Endothelial cell of umbilical vein (primary cell): ENCODE data around the gene SCUBE3. TPM values are rescaled to one million over a fixed set of nuclear protein-coding genes. Genes with fewer than 3 reads are reported as not detected.

Experiments used
- BruUV-seq: library from RNA; stranded (reverse); fragments of 400-500 nt; replicated peaks from 2 replicates; lab custom pipeline; 2021; lab: Mats Ljungman, UMichigan
- CTCF ChIA-PET: fragments of 300-600, 350-600 bp; sonication (Branson Sonifier 250); formaldehyde crosslinking; loops from one replicate; lab custom pipeline; 2021; ENCODE audit warnings: antibody characterized with exemption, inconsistent platforms; lab: Charles Lee
- POLR2A ChIA-PET: fragments of 300-600, 350-600 bp; sonication (Branson Sonifier 250); formaldehyde crosslinking; loops from one replicate; lab custom pipeline; 2021; ENCODE audit warnings: antibody characterized with exemption, inconsistent platforms; lab: Charles Lee
- DNase-seq: peaks from one replicate; pipeline ENCODE4 v3.0.0-alpha.2; 2011; ENCODE audit warnings: low read depth, low spot score
- FAIRE-seq: peaks from 2 replicates; lab custom pipeline; 2011; peaks lifted over from hg19 to GRCh38; lab: Jason Lieb, UNC
- H2AFZ ChIP-seq: 2 replicates; pipeline ENCODE4 v1.6.0; 2012; ENCODE audit warnings: low read depth, low read length, control low read depth, inconsistent platforms
- H3K27ac ChIP-seq: 2 replicates; pipeline ENCODE4 v1.5.1; 2011; ENCODE audit warnings: low read depth, mild to moderate bottlenecking, control low read depth, low read length, moderate library complexity; ENCODE audit not compliant: insufficient read depth
- H3K27me3 ChIP-seq, 2 experiments: 2 replicates each; pipeline versions ENCODE4 v1.6.0 to v1.6.1; 2011; ENCODE audit warnings: low read length in 2 of 2, mixed read lengths in 1 of 2; ENCODE audit not compliant: control insufficient read depth in 2 of 2, insufficient read depth in 2 of 2
- H3K36me3 ChIP-seq, 2 experiments: 2 replicates in 1 of 2; 3 replicates in 1 of 2; pipeline ENCODE4 v1.5.1; 2011; ENCODE audit warnings: low read length in 2 of 2, mild to moderate bottlenecking in 1 of 2, moderate library complexity in 1 of 2; ENCODE audit not compliant: control insufficient read depth in 2 of 2, insufficient read depth in 2 of 2; ENCODE audit errors: extremely low read depth in 1 of 2
- H3K4me1 ChIP-seq: 3 replicates; pipeline ENCODE4 v1.5.1; 2011; ENCODE audit warnings: mild to moderate bottlenecking, low read length; ENCODE audit not compliant: control insufficient read depth, insufficient read depth; ENCODE audit errors: extremely low read depth
- H3K4me2 ChIP-seq: 2 replicates; pipeline ENCODE4 v1.6.1; 2011; ENCODE audit warnings: low read length, control low read depth, mixed read lengths; ENCODE audit not compliant: insufficient read depth
- H3K4me3 ChIP-seq, 3 experiments: fragments of 200-600 bp in 1 of 3; sonication (generic), shearing (Covaris generic) in 1 of 3; replicated peaks in 1 of 3; 2 replicates each; pipeline ENCODE4 v1.5.1; 2011 to 2016; ENCODE audit warnings: control low read depth in 3 of 3, low read length in 3 of 3, mild to moderate bottlenecking in 2 of 3, inconsistent platforms in 1 of 3, low read depth in 1 of 3, moderate library complexity in 1 of 3; ENCODE audit not compliant: insufficient read depth in 1 of 3
- H3K79me2 ChIP-seq: 2 replicates; pipeline ENCODE4 v1.6.0; 2012; ENCODE audit warnings: low read length, inconsistent platforms; ENCODE audit not compliant: control insufficient read depth, insufficient read depth
- H3K9ac ChIP-seq: replicated peaks from 2 replicates; pipeline ENCODE3; 2011; ENCODE audit warnings: low read length, control low read depth; ENCODE audit not compliant: insufficient read depth; ENCODE audit errors: extremely low read depth
- H3K9me1 ChIP-seq: replicated peaks from 3 replicates; pipeline ENCODE4 v1.6.0; 2011; ENCODE audit warnings: mild to moderate bottlenecking, low read length; ENCODE audit not compliant: control insufficient read depth, insufficient read depth; ENCODE audit errors: extremely low read depth
- H3K9me3 ChIP-seq: replicated peaks from 2 replicates; pipeline ENCODE4 v1.5.1; 2012; ENCODE audit warnings: low read length, inconsistent platforms; ENCODE audit not compliant: control insufficient read depth, insufficient read depth
- H4K20me1 ChIP-seq: replicated peaks from 2 replicates; pipeline ENCODE3; 2011; ENCODE audit warnings: mild to moderate bottlenecking, low read length; ENCODE audit not compliant: control insufficient read depth, insufficient read depth; ENCODE audit errors: extremely low read depth
- CTCF ChIP-seq, 2 donors: IDR thresholded peaks; 1 replicate in 1 of 2; 2 replicates in 1 of 2; pipeline ENCODE4 v1.5.1; 2011; ENCODE audit warnings: low read length in 2 of 2, mild to moderate bottlenecking in 2 of 2, moderate library complexity in 2 of 2, control low read depth in 1 of 2, inconsistent platforms in 1 of 2, low read depth in 1 of 2; ENCODE audit not compliant: insufficient read depth in 1 of 2; ENCODE audit errors: extremely low read depth in 1 of 2
- EZH2 ChIP-seq: IDR thresholded peaks from 2 replicates; pipeline ENCODE4 v1.6.1; 2012; ENCODE audit warnings: borderline replicate concordance, low read depth, mild to moderate bottlenecking, moderate library complexity, low read length, inconsistent platforms; ENCODE audit not compliant: severe bottlenecking
- FOS ChIP-seq: IDR thresholded peaks from 2 replicates; pipeline ENCODE4 v1.6.1; 2011; ENCODE audit warnings: mild to moderate bottlenecking, low read length, moderate library complexity, borderline replicate concordance; ENCODE audit not compliant: insufficient read depth
- GATA2 ChIP-seq: IDR thresholded peaks from 2 replicates; pipeline ENCODE4 v1.7.0; 2011; ENCODE audit warnings: low read depth, mild to moderate bottlenecking, moderate library complexity, mixed read lengths, low read length; ENCODE audit not compliant: insufficient read length, insufficient read depth
- JUN ChIP-seq: IDR thresholded peaks from 2 replicates; pipeline ENCODE4 v1.6.1; 2011; ENCODE audit warnings: borderline replicate concordance, low read depth; ENCODE audit not compliant: insufficient read length, insufficient read depth
- MAX ChIP-seq: IDR thresholded peaks from 2 replicates; pipeline ENCODE4 v1.6.1; 2011; ENCODE audit not compliant: insufficient read depth, insufficient read length
- MYC ChIP-seq: IDR thresholded peaks from one replicate; pipeline ENCODE4 v1.6.1; 2011; ENCODE audit warnings: mild to moderate bottlenecking, low read depth, low read length
- POLR2A ChIP-seq: IDR thresholded peaks from 2 replicates; pipeline ENCODE4 v1.6.1; 2012; ENCODE audit warnings: low read depth, mild to moderate bottlenecking, control low read depth, low read length
- POLR2AphosphoS5 ChIP-seq: IDR thresholded peaks from 2 replicates; pipeline ENCODE4 v1.6.1; 2012; ENCODE audit warnings: low read depth, mild to moderate bottlenecking, control low read depth, low read length, moderate library complexity; ENCODE audit not compliant: insufficient read depth
- dilution Hi-C: fragments of 300-500 bp; cut with MboI; formaldehyde crosslinking; loops from one replicate; pipeline ENCODE4 v1.15.0; 2019; ENCODE audit warnings: low sequenced_read_pairs; ENCODE audit not compliant: extremely low pct_ligation_motif_present
- intact Hi-C: fragments of 100-400 bp; cut with micrococcal nuclease; formaldehyde crosslinking; loops from one replicate; pipeline ENCODE4 v1.10.0; 2022
- polyA plus RNA-seq, 4 experiments: library from polyadenylated mRNA; depleted of rRNA in 3 of 4; stranded (reverse) in 3 of 4; unstranded in 1 of 4; fragments of >200 nt; gene quantifications; 2 replicates each; pipeline versions ENCODE4 v1.2.1 to v1.2.3, GENCODE V29; 2011 to 2012; ENCODE audit warnings: missing spikeins in 1 of 4
- total RNA-seq: library from RNA; stranded (reverse); gene quantifications from 2 replicates; pipeline ENCODE4 v1.2.3, GENCODE V29; 2021

The SCUBE3 gene
- total and polyA plus RNA-seq, 2 donors (not counting 3 experiments of a cell fraction or from before 2014, with no cell fraction given): 1.1 to 1.5 TPM

GRCh38 chr6:35202066-35202546 lies 11.7 kb upstream of the SCUBE3 start:
- H3K27me3 ChIP-seq: peaks cover 17 to 20% of the 10 kb centered on the region in 2 experiments
- intact Hi-C loops (no loop called here), dilution Hi-C loops (no loop called here)

More at GRCh38 chr6:35202066-35202546, 11.7 kb upstream of the SCUBE3 start:
- FAIRE-seq (no peak), DNase-seq (no peak)
- Histone ChIP-seq H3K4me3 (no peak overlapping the region), H2AFZ (no peak overlapping the region), H3K9me1 (no peaks in the 10 kb centered on the region), H3K36me3 (no peaks in the 10 kb centered on the region), H3K9me3 (no peaks in the 10 kb centered on the region), H3K4me1 (no peaks in the 10 kb centered on the region), H3K9ac (no peak overlapping the region), H3K79me2 (no peaks in the 10 kb centered on the region), H3K4me2 (no peak overlapping the region), H3K27ac (no peak overlapping the region), H4K20me1 (no peaks in the 10 kb centered on the region)
- ChIA-PET POLR2A (no interaction called here), CTCF (interaction anchor here (1.0 to 11.8 kb wide), 6 partner anchors 37 to 216 kb away, joined by 3 to 168 read pairs (median 41); no protein-coding TSS in a partner anchor)
- TF ChIP-seq POLR2AphosphoS5: no peak
- no peak for TF ChIP-seq MYC
- TF ChIP-seq JUN: no peak
- no peak for TF ChIP-seq EZH2
- no peak for TF ChIP-seq MAX
- no peak for TF ChIP-seq CTCF (IDR thresholded peaks at IDR 0.05; ENCODE audit: extremely low read depth in 1 of 2, insufficient read depth in 1 of 2, low read depth in 1 of 2, low read length in 2 of 2)
- no peak for TF ChIP-seq GATA2
- no peak for TF ChIP-seq POLR2A
- no peak for TF ChIP-seq FOS
- no TSS peak for BruUV-seq
